Testis (tissue), 3 donors: Measurements from ENCODE around the gene KIAA1671. TPM values are rescaled to one million over a fixed set of nuclear protein-coding genes. Genes with fewer than 3 reads are reported as not detected.

Source experiments
- DNase-seq: peaks from one replicate; pipeline ENCODE4 v3.0.0-alpha.2; 2019
- H3K27ac ChIP-seq, 2 donors: fragments of 200-600 bp; sonication (generic); one replicate each; pipeline ENCODE4 v1.5.1; 2019
- H3K27me3 ChIP-seq: fragments of 200-600 bp; sonication (generic); one replicate; pipeline ENCODE4 v1.5.1; 2019
- H3K36me3 ChIP-seq: fragments of 200-600 bp; sonication (generic); one replicate; pipeline ENCODE4 v1.5.1; 2017; ENCODE audit warnings: low read depth; ENCODE audit errors: missing control alignments
- H3K4me1 ChIP-seq: fragments of 200-600 bp; sonication (generic); one replicate; pipeline ENCODE4 v1.5.1; 2019
- H3K4me3 ChIP-seq, 2 donors: fragments of 200-600 bp; sonication (generic); one replicate each; pipeline ENCODE4 v1.5.1; 2017 to 2019
- H3K9me3 ChIP-seq: fragments of 200-600 bp; sonication (generic); one replicate; pipeline ENCODE4 v1.5.1; 2017
- POLR2A ChIP-seq: fragments of 450-650 bp; IDR thresholded peaks from one replicate; pipeline ENCODE4 v1.6.1; 2017; ENCODE audit warnings: antibody characterized with exemption, mild to moderate bottlenecking, moderate library complexity
- WGBS, 2 donors: methylation state at CpG; one replicate each; pipeline ENCODE4 v1.1.5; 2018; 5-methylcytosine and 5-hydroxymethylcytosine counted together
- intact Hi-C: fragments of 100-400 bp; cut with DNase I; formaldehyde crosslinking; loops from one replicate; pipeline ENCODE4 v1.15.1; 2023; ENCODE audit warnings: low total_unique reads
- polyA plus RNA-seq: library from polyadenylated mRNA; stranded (reverse); fragments of 350-450 nt; fragmentation: Illumina TruSeq; extraction: RNeasy Lipid Tissue Mini Kit (QIAGEN cat#74804); gene quantifications from one replicate; pipeline ENCODE4 v1.2.3, GENCODE V29; 2014; ENCODE audit warnings: low read depth, low replicate concordance; ENCODE audit not compliant: insufficient read depth
- total RNA-seq, 2 donors: library from RNA; depleted of rRNA; stranded (reverse); fragments of >200 nt; gene quantifications; one replicate each; pipeline ENCODE4 v1.2.3, GENCODE V29; 2016
- TF ChIP-seq, protein P1 (sequence below), 3 experiments: fragments of 450-650 bp in 2 of 3; fragments of 200-600 bp in 1 of 3; sonication (generic) in 1 of 3; IDR thresholded peaks; one replicate each; pipeline ENCODE4 v1.5.1; 2016 to 2019; ENCODE audit warnings: antibody characterized with exemption in 3 of 3, mild to moderate bottlenecking in 2 of 3, moderate library complexity in 1 of 3

The KIAA1671 gene
- total and polyA plus RNA-seq, 3 donors from 2014 or later = 16.8 to 28.6 (median 24.4) TPM

DNA sequence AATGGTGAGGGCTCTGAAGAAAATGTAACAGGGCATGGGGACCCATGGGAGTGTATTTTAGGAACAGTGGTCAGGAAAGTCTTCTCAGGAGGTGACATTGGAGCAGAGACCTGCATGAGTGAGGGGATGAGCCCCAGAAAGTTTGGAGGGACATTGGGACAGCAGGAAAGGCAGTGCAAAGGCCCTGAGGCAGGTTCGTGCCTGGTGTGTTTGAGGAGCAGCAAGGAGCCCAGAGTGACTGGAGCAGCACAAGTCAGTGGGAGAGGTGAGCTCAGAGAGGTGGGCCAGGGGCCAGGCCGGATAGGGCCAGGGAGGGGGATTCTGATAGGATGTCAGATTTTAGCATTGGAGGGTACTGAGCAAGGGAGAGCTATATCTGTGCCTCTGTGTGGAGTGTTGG lies 167.1 kb downstream of the KIAA1671 start:
- H3K27me3 ChIP-seq = no peaks in the 10 kb centered on the region
- H3K4me3 ChIP-seq = no peak overlapping the region
- intact Hi-C loops = no loop called here
- H3K27ac ChIP-seq = no peak overlapping the region
- H3K36me3 ChIP-seq = no peaks in the 10 kb centered on the region
- DNase-seq = no peak
- WGBS, 2 donors = 82 to 88% methylated on average over 2 of the region's 2 CpGs
- no peaks in the 10 kb centered on the region for H3K4me1 ChIP-seq
- no peaks in the 10 kb centered on the region for H3K9me3 ChIP-seq
- TF ChIP-seq POLR2A = no peak

DNA sequence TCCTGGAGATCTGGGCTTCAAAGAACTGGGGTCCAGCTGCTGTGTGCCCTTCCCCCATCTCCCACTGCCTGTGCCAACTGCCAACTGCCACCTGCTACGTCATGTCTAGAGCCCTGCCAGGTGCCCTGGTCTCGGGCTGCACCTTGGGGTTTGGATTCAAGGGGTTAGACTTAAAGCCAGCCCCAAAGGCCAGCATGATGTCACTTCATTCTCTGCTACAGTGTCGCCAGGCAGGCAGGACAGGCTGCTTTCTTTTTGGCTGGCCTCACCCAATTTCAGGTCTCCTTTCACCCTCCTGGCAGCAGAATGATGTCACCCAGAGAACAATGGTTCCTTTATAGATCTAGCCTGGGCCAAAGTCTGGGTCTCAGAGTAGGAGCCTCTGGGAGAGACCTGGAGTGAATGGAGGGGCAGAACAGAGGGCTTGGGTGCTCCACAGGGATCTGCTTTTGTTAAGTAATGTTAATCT lies 167.6 kb downstream of the KIAA1671 start:
- intact Hi-C loops = no loop called here
- 75 to 83% methylated on average over 1 to 3 of the region's 3 CpGs for WGBS, 2 donors

DNA sequence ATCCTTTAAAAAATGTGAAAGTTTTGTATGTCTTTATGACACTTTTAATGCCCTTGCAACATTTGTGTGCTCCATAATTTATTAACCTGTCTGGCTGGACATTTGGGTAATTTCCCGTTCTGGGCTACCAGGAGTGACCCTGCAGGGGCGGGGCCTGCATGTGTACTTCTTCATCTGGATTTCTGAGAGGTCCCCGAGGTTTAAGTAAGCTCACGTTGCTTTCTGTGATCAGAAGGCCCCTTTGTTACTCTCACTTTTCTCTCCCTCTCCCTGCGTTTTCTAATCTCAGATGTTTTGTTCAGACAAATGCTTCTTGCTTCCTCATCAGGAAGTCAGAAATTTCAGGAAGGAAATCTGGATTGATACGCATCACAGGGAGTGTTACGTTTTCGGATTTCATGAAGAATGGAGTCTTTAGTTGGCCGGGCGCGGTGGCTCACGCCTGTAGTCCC lies 168.3 kb downstream of the KIAA1671 start:
- WGBS, 2 donors = 65 to 66% methylated on average over 12 of the region's 12 CpGs
- Histone ChIP-seq H3K27me3 (no peaks in the 10 kb centered on the region), H3K4me3 (no peak overlapping the region), H3K9me3 (no peaks in the 10 kb centered on the region), H3K36me3 (no peaks in the 10 kb centered on the region), H3K4me1 (no peaks in the 10 kb centered on the region), H3K27ac (no peak overlapping the region)
- intact Hi-C loops = no loop called here
- TF ChIP-seq POLR2A = no peak
- TF ChIP-seq, protein P1, sequence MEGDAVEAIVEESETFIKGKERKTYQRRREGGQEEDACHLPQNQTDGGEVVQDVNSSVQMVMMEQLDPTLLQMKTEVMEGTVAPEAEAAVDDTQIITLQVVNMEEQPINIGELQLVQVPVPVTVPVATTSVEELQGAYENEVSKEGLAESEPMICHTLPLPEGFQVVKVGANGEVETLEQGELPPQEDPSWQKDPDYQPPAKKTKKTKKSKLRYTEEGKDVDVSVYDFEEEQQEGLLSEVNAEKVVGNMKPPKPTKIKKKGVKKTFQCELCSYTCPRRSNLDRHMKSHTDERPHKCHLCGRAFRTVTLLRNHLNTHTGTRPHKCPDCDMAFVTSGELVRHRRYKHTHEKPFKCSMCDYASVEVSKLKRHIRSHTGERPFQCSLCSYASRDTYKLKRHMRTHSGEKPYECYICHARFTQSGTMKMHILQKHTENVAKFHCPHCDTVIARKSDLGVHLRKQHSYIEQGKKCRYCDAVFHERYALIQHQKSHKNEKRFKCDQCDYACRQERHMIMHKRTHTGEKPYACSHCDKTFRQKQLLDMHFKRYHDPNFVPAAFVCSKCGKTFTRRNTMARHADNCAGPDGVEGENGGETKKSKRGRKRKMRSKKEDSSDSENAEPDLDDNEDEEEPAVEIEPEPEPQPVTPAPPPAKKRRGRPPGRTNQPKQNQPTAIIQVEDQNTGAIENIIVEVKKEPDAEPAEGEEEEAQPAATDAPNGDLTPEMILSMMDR (IDR thresholded peaks at IDR 0.05) = no peak
- DNase-seq = no peak

More for the DNA sequence above, 167.6 kb downstream of the KIAA1671 start:
- Histone ChIP-seq H3K27me3 (no peaks in the 10 kb centered on the region), H3K4me1 (no peaks in the 10 kb centered on the region), H3K36me3 (no peaks in the 10 kb centered on the region), H3K4me3 (no peak overlapping the region), H3K9me3 (no peaks in the 10 kb centered on the region), H3K27ac (no peak overlapping the region)
- DNase-seq = peak; percentile 30
- TF ChIP-seq, protein P1 (IDR thresholded peaks at IDR 0.05) = no peak
- no peak for TF ChIP-seq POLR2A

DNA sequence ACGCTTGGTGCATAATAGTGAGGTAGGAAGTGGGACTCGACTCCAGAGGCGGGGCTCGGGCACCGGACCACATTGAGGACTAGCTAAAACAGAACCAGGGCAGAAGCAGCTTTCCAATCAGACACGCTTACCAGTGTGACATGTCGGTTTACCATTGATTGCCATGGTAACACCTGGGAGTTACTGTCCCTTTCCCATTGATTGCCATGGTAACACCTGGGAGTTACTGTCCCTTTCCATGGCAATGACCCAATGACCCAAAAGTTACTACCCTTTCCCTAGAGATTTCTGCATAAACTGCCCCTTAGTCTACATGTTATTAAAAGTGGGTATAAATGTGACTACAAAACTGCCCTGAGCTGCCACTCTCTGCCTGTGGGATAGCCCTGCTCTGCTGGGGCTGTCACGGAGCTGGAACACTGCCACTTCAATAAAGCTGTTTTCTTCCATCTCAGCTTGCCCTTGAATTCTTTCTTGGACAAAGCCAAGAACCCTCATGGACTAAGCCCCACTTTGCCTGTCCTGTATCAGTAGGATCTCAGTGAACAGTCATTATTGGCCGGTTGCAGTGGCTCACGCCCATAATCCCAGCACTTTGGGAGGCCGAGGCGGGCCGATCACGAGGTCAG lies 169.7 kb downstream of the KIAA1671 start:
- no peaks in the 10 kb centered on the region for H3K27me3 ChIP-seq
- TF ChIP-seq, protein P1 (IDR thresholded peaks at IDR 0.05) = no peak
- TF ChIP-seq POLR2A = no peak
- DNase-seq = no peak
- H3K36me3 ChIP-seq = no peaks in the 10 kb centered on the region
- H3K27ac ChIP-seq = no peak overlapping the region
- H3K9me3 ChIP-seq = no peaks in the 10 kb centered on the region
- WGBS, 2 donors = 94 to 95% methylated on average over 14 of the region's 14 CpGs
- H3K4me3 ChIP-seq = no peak overlapping the region
- H3K4me1 ChIP-seq = no peaks in the 10 kb centered on the region
- intact Hi-C loops = no loop called here

DNA sequence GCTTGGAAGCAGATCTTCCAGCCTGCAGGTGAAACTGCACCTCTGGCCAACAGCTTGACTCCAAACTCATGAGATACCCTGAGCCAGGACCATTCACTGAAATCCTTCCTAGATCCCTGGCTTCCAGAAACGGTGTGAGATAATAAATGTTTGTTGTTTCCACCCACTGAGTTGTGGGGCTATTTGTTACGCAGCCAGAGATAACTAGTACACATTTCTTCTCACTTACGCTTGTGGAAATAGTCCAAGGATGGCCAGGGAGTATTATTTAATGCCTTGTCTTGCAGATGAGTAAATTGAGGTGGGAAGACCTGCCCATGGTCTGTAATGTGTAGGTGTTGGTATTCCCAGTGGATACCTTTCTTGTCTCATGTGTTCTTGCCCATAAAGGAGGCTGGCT lies 171.2 kb downstream of the KIAA1671 start:
- Histone ChIP-seq H3K4me3 (no peak overlapping the region), H3K27me3 (no peaks in the 10 kb centered on the region), H3K27ac (no peak overlapping the region), H3K4me1 (no peaks in the 10 kb centered on the region), H3K36me3 (no peaks in the 10 kb centered on the region), H3K9me3 (no peaks in the 10 kb centered on the region)
- intact Hi-C loops = no loop called here
- WGBS, 2 donors = 90 to 95% methylated on average over 3 of the region's 3 CpGs
- DNase-seq = no peak
- TF ChIP-seq, protein P1 (IDR thresholded peaks at IDR 0.05) = no peak
- no peak for TF ChIP-seq POLR2A
